22Rv1 (cell line): ENCODE data around the gene CLEC4D.

ENCODE experiments used
- CTCF ChIP-seq: fragments of 450-650 bp; IDR thresholded peaks from 2 replicates; pipeline ENCODE4 v1.5.1; 2017; ENCODE audit warnings: mild to moderate bottlenecking
- ZFX ChIP-seq: fragments of 450-650 bp; IDR thresholded peaks from 2 replicates; pipeline ENCODE4 v1.6.1; 2017; ENCODE audit warnings: antibody characterized with exemption, borderline replicate concordance

DNA sequence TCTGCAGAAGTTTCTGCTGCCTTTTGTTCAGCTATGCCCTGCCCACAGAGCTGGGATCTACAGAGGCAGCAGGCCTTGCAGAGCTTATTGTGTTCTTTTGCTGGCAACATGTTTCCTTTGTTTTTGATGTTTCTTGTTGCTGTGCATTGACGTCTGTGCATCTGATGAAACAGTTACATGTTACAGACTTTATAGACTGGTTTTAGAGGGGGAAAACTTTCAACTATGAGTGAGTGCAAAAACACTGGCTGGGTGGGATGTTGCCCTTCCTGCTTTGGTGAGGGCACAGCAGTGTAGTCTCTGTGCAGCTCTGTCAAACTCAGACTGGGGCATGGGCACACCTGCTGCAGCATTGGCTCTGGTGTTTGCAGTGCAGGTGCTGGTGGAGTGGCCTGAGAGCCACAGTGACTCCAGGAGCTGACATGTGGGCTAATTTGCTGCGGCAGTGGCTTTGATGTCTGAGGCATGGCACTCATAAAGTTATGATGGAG, 30.7 kb upstream of the CLEC4D start:
- TF ChIP-seq CTCF (no peak), ZFX (no peak)
